Panc1 (cell line): ENCODE results near the gene ZNF792. TPM values are rescaled to one million over a fixed set of nuclear protein-coding genes. Genes with fewer than 3 reads are reported as not detected.

Experiments used
- ATAC-seq: fragments of 200-7000 bp; cut with Tn5 transposase; 2 replicates; pipeline ENCODE4 v1.9.1; 2020; ENCODE audit warnings: mild to moderate bottlenecking, moderate library complexity
- BruUV-seq: library from RNA; stranded (reverse); fragments of 400-500 nt; replicated peaks from 2 replicates; lab custom pipeline; 2021; lab: Mats Ljungman, UMichigan
- CTCF ChIA-PET: fragments of 300-600 bp; sonication (Branson Sonifier 250); formaldehyde crosslinking; loops from one replicate; lab custom pipeline; 2022; ENCODE audit warnings: antibody characterized with exemption; lab: Charles Lee
- POLR2A ChIA-PET: fragments of 300-600 bp; sonication (Branson Sonifier 250); formaldehyde crosslinking; loops from one replicate; lab custom pipeline; 2022; ENCODE audit warnings: antibody characterized with exemption; lab: Charles Lee
- DNase-seq: peaks from one replicate; pipeline ENCODE4 v3.0.0-alpha.2; 2010; ENCODE audit warnings: low read depth, low spot score
- H3K27ac ChIP-seq: 2 replicates; pipeline ENCODE4 v1.5.1; 2011; ENCODE audit warnings: mild to moderate bottlenecking, low read length, inconsistent platforms
- H3K27me3 ChIP-seq: fragments of 200-500 bp; sonication (Bioruptor generic); 2 replicates; pipeline ENCODE4 v1.6.0; 2014; ENCODE audit warnings: low read length, inconsistent platforms; ENCODE audit not compliant: control insufficient read depth, insufficient read depth
- H3K36me3 ChIP-seq: fragments of 200-500 bp; sonication (Bioruptor generic); 2 replicates; pipeline ENCODE4 v1.5.1; 2014; ENCODE audit warnings: inconsistent platforms, mild to moderate bottlenecking, low read length, moderate library complexity; ENCODE audit not compliant: control insufficient read depth, insufficient read depth
- H3K4me1 ChIP-seq: 2 replicates; pipeline ENCODE4 v1.5.1; 2011; ENCODE audit warnings: inconsistent platforms, mild to moderate bottlenecking, low read length, moderate library complexity; ENCODE audit not compliant: control insufficient read depth, insufficient read depth
- H3K4me3 ChIP-seq, 2 experiments: 2 replicates each; pipeline ENCODE4 v1.5.1; 2011 to 2012; ENCODE audit warnings: low read depth in 2 of 2, low read length in 2 of 2, mild to moderate bottlenecking in 2 of 2, inconsistent platforms in 1 of 2, moderate library complexity in 1 of 2
- H3K9me3 ChIP-seq: fragments of 200-500 bp; sonication (Bioruptor generic); 2 replicates; pipeline ENCODE4 v1.5.1; 2014; ENCODE audit warnings: low read depth, mild to moderate bottlenecking, inconsistent platforms, low read length, moderate library complexity; ENCODE audit not compliant: control insufficient read depth, insufficient read depth
- CTCF ChIP-seq: fragments of 450-650 bp; IDR thresholded peaks from 2 replicates; pipeline ENCODE4 v1.5.1; 2017; ENCODE audit warnings: mild to moderate bottlenecking
- POLR2AphosphoS5 ChIP-seq: IDR thresholded peaks from 2 replicates; pipeline ENCODE4 v1.6.1; 2012; ENCODE audit warnings: mild to moderate bottlenecking, low read depth, low read length, moderate library complexity
- REST ChIP-seq, 2 experiments: IDR thresholded peaks; 2 replicates each; pipeline ENCODE4 v1.6.1; 2011 to 2012; ENCODE audit warnings: low read depth in 2 of 2, control low read depth in 1 of 2, low read length in 1 of 2, mild to moderate bottlenecking in 1 of 2, moderate library complexity in 1 of 2; ENCODE audit not compliant: insufficient read depth in 1 of 2
- SIN3A ChIP-seq: IDR thresholded peaks from 2 replicates; pipeline ENCODE4 v1.6.1; 2012; ENCODE audit warnings: low read depth, mild to moderate bottlenecking, low read length, moderate library complexity, borderline replicate concordance; ENCODE audit not compliant: insufficient read depth
- TCF7L2 ChIP-seq: IDR thresholded peaks from 2 replicates; pipeline ENCODE4 v1.6.1; 2011; ENCODE audit warnings: mild to moderate bottlenecking, low read depth, low read length, inconsistent platforms
- in situ Hi-C: cut with HindIII; loops from 2 replicates; pipeline ENCODE4 v1.10.0; 2016; ENCODE audit warnings: low sequenced_read_pairs, low pct_unique_long_range_greater_than_20kb
- intact Hi-C: fragments of 100-400 bp; cut with micrococcal nuclease; formaldehyde crosslinking; loops from one replicate; pipeline ENCODE4 v1.10.0; 2022; ENCODE audit not compliant: unreplicated experiment
- total RNA-seq: library from RNA; stranded (reverse); gene quantifications from one replicate; pipeline ENCODE4 v1.2.1, GENCODE V29; 2021; ENCODE audit not compliant: unreplicated experiment

The ZNF792 gene
- total RNA-seq, 1 experiment from 2014 or later = 1.8 TPM

- Histone ChIP-seq H3K27me3 (no peaks in the 10 kb centered on the region), H3K36me3 (no peaks in the 10 kb centered on the region), H3K9me3 (peaks cover 38% of the 10 kb centered on the region), H3K4me3 (no peak overlapping the region), H3K27ac (no peak overlapping the region), H3K4me1 (0 out of 2 replicates have a peak, but pooled peaks cover 10% of the 10 kb centered on the region)
- DNase-seq (no peak), ATAC-seq (no peak)
- POLR2A ChIA-PET = no interaction called here
- BruUV-seq = no TSS peak
- in situ Hi-C loops (no loop called here), intact Hi-C loops (no loop called here)
- TF ChIP-seq CTCF (no peak), REST (IDR thresholded peaks at IDR 0.05; ENCODE audit: insufficient read depth in 1 of 2, low read depth in 2 of 2, low read length in 1 of 2) (no peak), TCF7L2 (no peak), POLR2AphosphoS5 (no peak), SIN3A (no peak)
- CTCF ChIA-PET = no interaction called here
Observed at GRCh38 chr19:34960103-34960805, 3.8 kb downstream of the ZNF792 start.

GRCh38 chr19:34959021-34959420 lies 5.0 kb downstream of the ZNF792 start:
- no TSS peak for BruUV-seq
- no peaks in the 10 kb centered on the region for H3K36me3 ChIP-seq

More at GRCh38 chr19:34959021-34959420, 5.0 kb downstream of the ZNF792 start:
- no peak overlapping the region for H3K27ac ChIP-seq
- ChIA-PET POLR2A (no interaction called here), CTCF (no interaction called here)
- DNase-seq = no peak
- intact Hi-C loops (no loop called here), in situ Hi-C loops (no loop called here)
- H3K4me1 ChIP-seq = 0 out of 2 replicates have a peak, but pooled peaks cover 10% of the 10 kb centered on the region
- H3K4me3 ChIP-seq = no peak overlapping the region
- no peak for TF ChIP-seq SIN3A
- no peak for TF ChIP-seq POLR2AphosphoS5
- no peak for TF ChIP-seq CTCF
- no peak for TF ChIP-seq TCF7L2
- TF ChIP-seq REST (IDR thresholded peaks at IDR 0.05; ENCODE audit: insufficient read depth in 1 of 2, low read depth in 2 of 2, low read length in 1 of 2) = no peak
- H3K9me3 ChIP-seq = peaks cover 38% of the 10 kb centered on the region
- no peak for ATAC-seq
- H3K27me3 ChIP-seq = no peaks in the 10 kb centered on the region
